Activated gamma-delta T cell (primary cell): ENCODE results near the gene IL15.
"Not testable (repeated sequence)": the region's sequence is repeated elsewhere in the genome, so short reads cannot be mapped to it uniquely, and the experiment has no call there.

ENCODE experiments used
- DNase-seq: peaks from one replicate; lab custom pipeline; 2025; lab: John Stamatoyannopoulos, UW
- total RNA-seq, 2 donors: gene quantifications; one replicate each; lab custom pipeline; 2026; lab: John Stamatoyannopoulos, UW

IL15 gene
- total RNA-seq = 8.0 to 15.7 reads per million in 2 donors

- peak; percentile 42 for DNase-seq
Observed at GRCh38 chr4:141636082-141636770, at the start of gene IL15. TSS of gene IL15 (plus strand) at chr4:141636583. CDS start at chr4:141719465, 82,882 bp downstream.

- DNase-seq = no peak
Observed at GRCh38 chr4:141587897-141588296, 48.5 kb upstream of the IL15 start.

DNA sequence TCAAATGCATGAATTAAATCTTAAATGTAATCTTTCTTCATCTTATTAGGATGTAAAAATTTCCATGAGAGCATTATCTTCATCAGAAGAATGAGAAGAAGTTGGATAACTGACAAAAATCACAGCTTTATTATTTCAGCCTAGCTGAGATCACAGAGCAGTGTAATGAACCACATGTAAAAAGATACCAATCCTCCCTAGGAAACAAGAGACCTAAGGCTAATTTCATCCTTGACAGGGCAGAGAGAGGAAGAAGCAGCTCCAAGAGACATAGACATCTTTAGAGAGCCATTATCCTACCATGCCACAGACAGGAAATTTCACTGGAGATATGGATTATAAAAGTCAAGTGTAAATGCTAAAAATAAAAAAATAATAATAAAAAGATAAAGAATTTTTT is 40.9 kb upstream of the IL15 start:
- no peak for DNase-seq

GRCh38 chr4:141599853-141600252 is 36.5 kb upstream of the IL15 start:
- no peak for DNase-seq

DNA sequence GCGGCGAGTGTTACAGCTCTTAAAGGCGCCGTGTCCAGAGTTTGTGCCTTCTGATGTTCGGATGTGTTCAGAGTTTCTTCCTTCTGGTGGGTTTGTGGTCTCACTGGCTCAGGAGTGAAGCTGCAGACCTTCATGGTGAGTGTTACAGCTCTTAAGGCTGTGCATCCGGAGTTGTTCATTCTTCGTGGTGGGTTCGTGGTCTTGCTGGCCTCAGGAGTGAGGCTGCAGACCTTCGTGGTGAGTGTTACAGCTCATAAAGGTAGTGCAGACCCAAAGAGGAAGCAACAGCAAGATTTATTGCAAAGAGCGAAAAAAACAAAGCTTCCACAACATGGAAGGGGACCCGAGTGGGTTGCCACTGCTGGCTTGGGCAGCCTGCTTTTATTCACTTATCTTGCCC is 31.7 kb upstream of the IL15 start:
- DNase-seq = not testable (repeated sequence)

GRCh38 chr4:141605425-141605856 is 30.9 kb upstream of the IL15 start:
- no peak for DNase-seq

GRCh38 chr4:141609243-141609642 is 27.1 kb upstream of the IL15 start:
- DNase-seq = no peak

DNA sequence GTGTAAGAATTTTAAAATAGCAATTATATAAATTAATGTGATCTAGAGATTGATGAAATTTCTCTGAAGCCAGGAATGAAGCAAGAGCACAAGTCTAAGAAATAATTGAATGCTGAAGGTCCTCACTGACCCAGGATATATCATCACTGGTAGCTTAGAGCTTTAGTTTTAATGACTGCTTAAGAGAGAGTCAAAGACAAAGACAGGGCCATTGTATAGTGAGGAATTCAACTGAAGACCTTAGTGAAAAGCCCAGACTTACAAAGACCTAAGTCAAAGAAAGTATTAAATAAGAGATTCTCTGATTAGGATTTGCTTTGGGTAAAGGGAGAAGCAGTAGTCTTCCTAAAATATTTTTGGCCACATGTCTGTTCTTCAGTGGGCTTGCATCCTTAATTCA is 26.0 kb upstream of the IL15 start:
- DNase-seq = no peak

DNA sequence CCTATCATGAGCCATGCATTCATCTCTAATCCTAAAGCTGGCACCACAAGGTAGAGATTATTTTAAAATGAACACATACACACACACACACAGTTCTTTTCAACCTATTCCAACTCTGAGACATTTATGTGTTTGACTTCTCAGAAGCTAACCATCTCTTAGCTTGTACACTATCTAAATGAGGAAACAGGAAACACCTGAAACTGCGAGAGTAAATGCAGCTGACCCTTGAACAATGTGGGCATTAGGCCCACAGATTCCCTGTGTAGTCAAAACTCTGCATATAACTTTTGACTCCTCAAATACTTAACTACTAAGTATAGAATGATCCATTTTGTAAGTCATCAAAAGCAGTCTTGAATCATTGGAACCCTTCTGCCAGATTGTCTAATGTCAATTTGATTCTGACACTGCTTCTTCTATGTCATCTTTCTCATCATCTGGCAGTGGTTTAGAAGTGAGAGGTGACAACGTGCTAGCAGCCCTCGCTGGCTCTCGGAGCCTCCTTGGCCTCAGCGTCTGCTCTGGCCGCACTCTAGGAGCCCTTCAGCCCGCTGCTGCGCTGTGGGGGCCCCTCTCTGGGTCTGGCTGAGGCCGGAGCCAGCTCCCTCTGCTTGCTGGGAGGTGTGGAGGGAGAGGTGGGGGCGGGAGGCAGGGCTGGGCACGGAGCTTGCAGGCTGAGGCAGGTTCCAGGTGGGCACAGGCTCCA is 21.4 kb upstream of the IL15 start:
- DNase-seq = no peak

DNA sequence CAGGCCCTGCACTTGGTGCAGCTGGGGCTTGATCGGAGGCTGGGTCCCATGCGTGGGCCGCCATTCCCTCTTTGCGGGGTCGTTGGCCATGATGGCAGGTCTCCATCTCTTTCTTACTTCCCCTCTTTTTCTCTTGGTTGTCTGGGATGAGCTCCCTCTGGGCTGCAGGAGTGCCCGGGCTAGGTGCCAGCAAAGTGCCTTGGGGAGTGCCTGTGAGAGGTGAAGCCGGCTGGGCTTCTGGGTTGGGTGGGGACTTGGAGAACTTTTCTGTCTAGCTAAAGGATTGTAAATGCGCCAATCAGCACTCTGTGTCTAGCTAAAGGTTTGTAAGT is 20.8 kb upstream of the IL15 start:
- not testable (repeated sequence) for DNase-seq

DNA sequence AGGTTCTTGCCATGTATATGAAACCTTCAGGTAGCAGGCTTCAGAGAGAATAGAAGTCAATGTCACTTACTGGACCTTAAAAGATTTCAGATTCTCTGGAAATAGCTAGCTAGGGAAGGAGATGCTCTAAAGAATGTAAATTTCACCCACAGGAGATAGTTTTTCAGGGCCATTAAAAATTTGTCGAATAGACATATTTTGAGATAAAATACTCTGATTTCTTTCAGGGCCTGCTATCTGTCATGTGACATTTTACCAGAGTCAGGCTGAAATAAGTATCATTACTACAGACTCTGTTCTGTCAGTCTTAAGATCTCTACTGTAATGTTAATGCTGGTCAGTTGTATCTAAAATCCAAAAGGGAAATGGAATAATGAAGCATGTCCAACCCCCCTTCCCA is 15.7 kb upstream of the IL15 start:
- DNase-seq = no peak

DNA sequence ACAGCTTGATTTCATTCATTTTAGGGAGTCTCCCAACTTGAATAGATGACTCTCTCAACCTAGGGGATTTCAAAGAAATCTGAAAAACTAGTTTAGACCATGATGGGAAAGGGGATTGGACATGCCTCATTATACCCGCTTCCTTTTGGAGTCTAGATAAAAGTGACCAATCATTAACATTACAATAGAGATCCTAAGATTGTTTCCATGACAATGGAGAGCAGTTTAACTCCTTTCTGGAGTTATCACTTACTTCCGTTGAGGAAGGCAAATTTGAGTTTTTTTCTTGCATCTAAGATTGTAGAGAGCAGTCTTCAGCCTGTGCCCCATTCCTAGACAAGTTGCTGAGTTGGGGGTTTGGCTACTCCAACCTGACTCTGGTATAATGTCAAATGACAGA is 11.4 kb upstream of the IL15 start:
- no peak for DNase-seq

DNA sequence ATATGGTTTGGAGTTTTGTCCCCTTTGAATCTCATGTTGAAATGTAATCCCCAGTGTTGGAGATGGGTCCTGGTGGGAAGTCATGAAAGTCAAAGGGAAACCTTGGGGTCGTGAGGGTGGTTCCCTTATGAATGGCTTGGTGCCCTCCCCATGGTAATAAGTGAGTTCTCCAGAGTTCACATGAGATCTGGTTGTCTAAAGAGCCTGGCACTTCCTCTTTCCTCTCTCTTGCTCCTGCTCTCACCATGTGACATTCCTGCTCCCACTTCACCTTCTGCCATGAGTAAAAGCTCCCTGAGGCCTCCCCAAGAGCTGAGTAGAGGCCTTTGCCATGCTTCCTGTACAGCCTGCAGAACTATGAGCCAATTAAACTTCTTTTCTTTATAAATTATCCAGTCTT is 5.5 kb upstream of the IL15 start:
- no peak for DNase-seq

- no peak for DNase-seq
Observed at GRCh38 chr4:141635736-141636081, 674 bp upstream of the IL15 start.

DNA sequence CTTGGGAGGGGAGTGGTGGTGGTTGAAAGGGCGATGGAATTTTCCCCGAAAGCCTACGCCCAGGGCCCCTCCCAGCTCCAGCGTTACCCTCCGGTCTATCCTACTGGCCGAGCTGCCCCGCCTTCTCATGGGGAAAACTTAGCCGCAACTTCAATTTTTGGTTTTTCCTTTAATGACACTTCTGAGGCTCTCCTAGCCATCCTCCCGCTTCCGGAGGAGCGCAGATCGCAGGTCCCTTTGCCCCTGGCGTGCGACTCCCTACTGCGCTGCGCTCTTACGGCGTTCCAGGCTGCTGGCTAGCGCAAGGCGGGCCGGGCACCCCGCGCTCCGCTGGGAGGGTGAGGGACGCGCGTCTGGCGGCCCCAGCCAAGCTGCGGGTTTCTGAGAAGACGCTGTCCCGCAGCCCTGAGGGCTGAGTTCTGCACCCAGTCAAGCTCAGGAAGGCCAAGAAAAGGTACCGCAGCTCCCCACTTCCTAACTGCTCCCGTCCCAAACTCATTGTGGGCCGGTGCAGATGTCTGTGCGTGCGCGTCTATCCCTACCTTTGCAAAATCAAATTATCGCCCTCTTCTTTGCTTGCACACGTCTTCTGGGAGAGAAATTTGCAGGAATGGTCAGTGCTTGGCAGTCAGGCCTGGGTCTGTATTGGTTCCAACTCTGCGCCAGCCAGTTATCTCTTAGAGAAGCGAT is 533 bp downstream of the IL15 start:
- peak; percentile 10 for DNase-seq

DNA sequence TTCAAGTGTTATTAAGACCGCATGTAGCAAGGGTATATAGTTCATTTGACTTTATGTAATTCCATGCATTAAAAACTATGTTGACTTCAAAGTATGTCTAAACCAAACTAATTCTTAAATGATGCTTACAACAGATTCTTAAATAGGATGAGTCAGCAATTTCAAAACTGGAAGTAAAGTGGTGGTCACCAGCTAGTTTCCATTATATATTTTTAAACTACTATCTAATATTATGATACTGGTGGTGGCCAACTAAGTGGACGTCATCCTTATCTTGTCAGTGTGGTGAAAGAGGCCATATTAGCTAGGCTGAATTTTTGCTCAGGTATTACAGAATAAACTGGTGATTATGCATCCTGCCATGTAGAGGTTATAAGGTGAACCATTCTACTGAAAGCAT is 1.2 kb downstream of the IL15 start:
- DNase-seq = no peak

DNA sequence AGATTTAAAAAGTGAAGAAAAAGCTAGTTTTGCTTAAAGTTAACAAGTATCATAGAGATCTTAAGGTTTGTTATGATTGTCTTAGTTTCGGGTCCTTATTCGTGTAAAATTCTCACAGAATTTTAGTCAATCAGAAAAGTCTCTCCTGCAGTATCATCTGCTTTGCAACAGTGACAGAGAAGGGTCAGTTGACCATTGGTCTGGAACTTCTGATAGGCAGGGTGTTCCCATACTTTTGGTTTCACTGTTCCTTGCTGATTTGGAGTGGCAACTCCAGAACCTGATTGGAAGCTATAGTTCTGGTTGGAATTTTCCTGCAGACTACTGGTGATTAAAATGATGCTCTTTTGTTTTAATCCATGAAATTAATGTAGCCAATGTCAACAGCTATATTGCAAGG is 1.8 kb downstream of the IL15 start:
- no peak for DNase-seq

- no peak for DNase-seq
Observed at GRCh38 chr4:141640696-141641095, 4.3 kb downstream of the IL15 start.

- DNase-seq = no peak
Observed at GRCh38 chr4:141642063-141642462, 5.7 kb downstream of the IL15 start.

- no peak for DNase-seq
Observed at GRCh38 chr4:141642711-141643110, 6.3 kb downstream of the IL15 start.

DNA sequence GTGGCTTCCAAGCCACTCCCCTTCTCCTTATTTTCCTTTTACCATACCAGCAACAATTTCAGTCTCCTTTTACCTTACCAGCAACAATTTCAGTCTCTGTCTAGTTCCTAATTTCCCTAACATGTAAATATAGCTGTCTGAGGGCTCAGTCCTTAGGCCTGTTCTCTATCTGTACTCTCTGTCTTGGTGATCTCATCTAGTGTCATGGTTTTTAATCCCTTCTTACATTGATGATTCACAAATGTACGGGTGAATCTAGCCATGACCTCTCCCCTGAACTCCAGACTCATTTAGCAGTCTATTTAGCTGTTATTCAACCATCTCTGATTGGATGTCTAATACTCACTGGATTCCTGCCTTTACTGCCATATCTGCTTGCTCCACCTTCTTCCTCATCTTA is 7.2 kb downstream of the IL15 start:
- DNase-seq = no peak

DNA sequence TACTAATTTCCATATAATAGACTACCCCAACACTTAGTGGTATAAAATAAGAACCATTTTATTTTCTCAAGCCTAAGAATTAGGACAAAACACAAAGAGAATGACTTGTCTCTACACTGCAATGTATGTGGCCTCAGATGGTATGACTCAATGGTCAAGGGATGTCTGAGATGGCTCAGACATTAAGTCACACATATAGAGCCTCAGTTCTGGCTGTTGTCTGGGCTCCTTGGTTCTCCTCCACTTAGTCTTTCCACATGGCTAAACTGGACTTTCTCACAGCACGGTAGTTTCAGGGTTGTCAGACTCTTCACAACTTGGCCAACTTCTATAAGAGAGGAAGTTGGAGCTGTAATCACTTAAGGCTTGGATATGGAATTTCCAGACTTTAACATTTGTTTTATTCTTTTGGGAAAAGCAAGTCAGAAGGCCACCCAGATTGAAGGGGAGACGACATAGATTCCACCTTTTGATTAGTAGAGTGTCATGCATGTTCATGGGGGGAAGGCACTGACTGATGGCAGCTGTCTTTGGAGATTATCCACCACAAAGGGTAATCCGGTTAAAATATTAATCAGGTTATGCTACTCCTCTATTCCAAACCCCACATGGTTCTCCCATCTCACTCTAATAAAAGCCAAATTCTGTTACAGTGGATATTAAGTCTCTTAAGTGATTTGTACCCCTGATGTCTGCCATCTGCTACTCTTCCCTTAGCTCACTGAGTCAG is 9.4 kb downstream of the IL15 start:
- DNase-seq = no peak

GRCh38 chr4:141646969-141647368 is 10.6 kb downstream of the IL15 start:
- DNase-seq = no peak
